ENCODE results near the gene EPS8L2.
"Not testable (repeated sequence)": the region's sequence is repeated elsewhere in the genome, so short reads cannot be mapped to it uniquely, and the experiment has no call there.

The EPS8L2 gene

GRCh38 chr11:679271-680207 is 26.5 kb upstream of the EPS8L2 start:
- no peak for DNase-seq (ENCODE audit: insufficient read length, low spot score)
- TF ChIP-seq POLR2A (IDR thresholded peaks at IDR 0.05; ENCODE audit: low read depth, low read length) = no peak
- no peak for FAIRE-seq

GRCh38 chr11:680476-680875 is 25.6 kb upstream of the EPS8L2 start:
- FAIRE-seq (no peak), DNase-seq (ENCODE audit: insufficient read length, low spot score) (no peak)
- TF ChIP-seq POLR2A (IDR thresholded peaks at IDR 0.05; ENCODE audit: low read depth, low read length) = no peak

- no peak for DNase-seq (ENCODE audit: insufficient read length, low spot score)
- TF ChIP-seq POLR2A (IDR thresholded peaks at IDR 0.05; ENCODE audit: low read depth, low read length) = no peak
- no peak for FAIRE-seq
Measured at GRCh38 chr11:680970-681369, 25.1 kb upstream of the EPS8L2 start.

GRCh38 chr11:686451-687243 is 19.4 kb upstream of the EPS8L2 start:
- FAIRE-seq (no peak), DNase-seq (ENCODE audit: insufficient read length, low spot score) (no peak)
- TF ChIP-seq POLR2A (IDR thresholded peaks at IDR 0.05; ENCODE audit: low read depth, low read length) = no peak

GRCh38 chr11:687751-688150 is 18.3 kb upstream of the EPS8L2 start:
- FAIRE-seq (no peak), DNase-seq (ENCODE audit: insufficient read length, low spot score) (no peak)
- TF ChIP-seq POLR2A (IDR thresholded peaks at IDR 0.05; ENCODE audit: low read depth, low read length) = no peak

GRCh38 chr11:688681-689080 is 17.4 kb upstream of the EPS8L2 start:
- FAIRE-seq (no peak), DNase-seq (ENCODE audit: insufficient read length, low spot score) (no peak)
- no peak for TF ChIP-seq POLR2A (IDR thresholded peaks at IDR 0.05; ENCODE audit: low read depth, low read length)

GRCh38 chr11:689625-690024 is 16.4 kb upstream of the EPS8L2 start:
- FAIRE-seq = no peak
- no peak for DNase-seq (ENCODE audit: insufficient read length, low spot score)
- TF ChIP-seq POLR2A (IDR thresholded peaks at IDR 0.05; ENCODE audit: low read depth, low read length) = no peak

GRCh38 chr11:690244-690643 is 15.8 kb upstream of the EPS8L2 start:
- FAIRE-seq; DNase-seq (ENCODE audit: insufficient read length, low spot score): not testable (repeated sequence)

GRCh38 chr11:690738-691633 is 15.0 kb upstream of the EPS8L2 start:
- no peak for TF ChIP-seq POLR2A (IDR thresholded peaks at IDR 0.05; ENCODE audit: low read depth, low read length)
- FAIRE-seq = no peak
- no peak for DNase-seq (ENCODE audit: insufficient read length, low spot score)

- no peak for DNase-seq (ENCODE audit: insufficient read length, low spot score)
Measured at GRCh38 chr11:691710-692590, 14.1 kb upstream of the EPS8L2 start.

GRCh38 chr11:692824-693414 is 13.1 kb upstream of the EPS8L2 start:
- TF ChIP-seq POLR2A (IDR thresholded peaks at IDR 0.05; ENCODE audit: low read depth, low read length) = no peak
- no peak for FAIRE-seq
- DNase-seq (ENCODE audit: insufficient read length, low spot score) = no peak

More at GRCh38 chr11:691710-692590, 14.1 kb upstream of the EPS8L2 start:
- FAIRE-seq = no peak
- no peak for TF ChIP-seq POLR2A (IDR thresholded peaks at IDR 0.05; ENCODE audit: low read depth, low read length)

- DNase-seq (ENCODE audit: insufficient read length, low spot score) (no peak), FAIRE-seq (no peak)
- TF ChIP-seq POLR2A (IDR thresholded peaks at IDR 0.05; ENCODE audit: low read depth, low read length) = no peak
Measured at GRCh38 chr11:693415-693831, 12.6 kb upstream of the EPS8L2 start.

Data from H54 (cell line).